Retinal pigment epithelial cell (primary cell): ENCODE data around the gene JAZF1.

Experiments
- DNase-seq: peaks from one replicate; pipeline ENCODE4 v3.0.0-alpha.2; 2010; ENCODE audit warnings: low read depth
- H3K4me3 ChIP-seq: 2 replicates; pipeline ENCODE4 v1.5.1; 2011; ENCODE audit warnings: mild to moderate bottlenecking, low read length, control low read depth, moderate library complexity
- CTCF ChIP-seq: conservative IDR thresholded peaks from 2 replicates; pipeline ENCODE4 v1.5.1; 2011; ENCODE audit warnings: low read depth, low read length, control low read depth, inconsistent platforms

The JAZF1 gene

GRCh38 chr7:27834179-27834921, 346.2 kb downstream of the JAZF1 start:
- no peak for TF ChIP-seq CTCF
- no peak for DNase-seq
- H3K4me3 ChIP-seq = no peak overlapping the region

- no peak for DNase-seq
- H3K4me3 ChIP-seq = no peak overlapping the region
- no peak for TF ChIP-seq CTCF
Observed at GRCh38 chr7:27826357-27826756, 354.2 kb downstream of the JAZF1 start.

- H3K4me3 ChIP-seq = no peak overlapping the region
- no peak for TF ChIP-seq CTCF
- DNase-seq = no peak
Observed at GRCh38 chr7:27825891-27826290, 354.7 kb downstream of the JAZF1 start.

GRCh38 chr7:27822245-27822644, 358.4 kb downstream of the JAZF1 start:
- no peak overlapping the region for H3K4me3 ChIP-seq
- DNase-seq = no peak
- no peak for TF ChIP-seq CTCF

- TF ChIP-seq CTCF = no peak
- H3K4me3 ChIP-seq = no peak overlapping the region
- no peak for DNase-seq
Observed at GRCh38 chr7:27812706-27813105, 367.9 kb downstream of the JAZF1 start.

- no peak for DNase-seq
- no peak for TF ChIP-seq CTCF
- no peak overlapping the region for H3K4me3 ChIP-seq
Observed at GRCh38 chr7:27810186-27810585, 370.4 kb downstream of the JAZF1 start.

- no peak for TF ChIP-seq CTCF
- no peak overlapping the region for H3K4me3 ChIP-seq
- no peak for DNase-seq
Observed at GRCh38 chr7:27808626-27809025, 372.0 kb downstream of the JAZF1 start.
